Activated naive CD8-positive, alpha-beta T cell (primary cell): ENCODE measurements around the gene ABCG1.

Source experiments
- H3K27ac Mint-ChIP-seq: one replicate; pipeline ENCODE4 v1.8.0; 2021; ENCODE audit warnings: mixed read lengths
- H3K27me3 Mint-ChIP-seq: one replicate; pipeline ENCODE4 v1.8.0; 2021; ENCODE audit warnings: mixed read lengths
- H3K36me3 Mint-ChIP-seq: one replicate; pipeline ENCODE4 v1.8.0; 2021; ENCODE audit warnings: mixed read lengths
- H3K4me1 Mint-ChIP-seq: one replicate; pipeline ENCODE4 v1.8.0; 2021; ENCODE audit warnings: low read depth, mixed read lengths
- H3K4me3 Mint-ChIP-seq: one replicate; pipeline ENCODE4 v1.8.0; 2021; ENCODE audit warnings: mild to moderate bottlenecking, mixed read lengths
- H3K9me3 Mint-ChIP-seq: one replicate; pipeline ENCODE4 v1.8.0; 2021; ENCODE audit warnings: low read depth, mixed read lengths

The ABCG1 gene

GRCh38 chr21:42319376-42319775 is 100.4 kb downstream of the ABCG1 start:
- H3K36me3 Mint-ChIP-seq = no peaks in the 10 kb centered on the region
- H3K4me3 Mint-ChIP-seq = no peak overlapping the region
- peaks cover 2% of the 10 kb centered on the region for H3K27me3 Mint-ChIP-seq
- no peak overlapping the region for H3K27ac Mint-ChIP-seq
- no peaks in the 10 kb centered on the region for H3K9me3 Mint-ChIP-seq
- H3K4me1 Mint-ChIP-seq = peaks cover 2% of the 10 kb centered on the region

GRCh38 chr21:42319851-42320572 is 101.1 kb downstream of the ABCG1 start:
- Mint-ChIP-seq H3K27me3 (peaks cover 2% of the 10 kb centered on the region), H3K9me3 (no peaks in the 10 kb centered on the region), H3K4me3 (no peak overlapping the region), H3K27ac (no peak overlapping the region), H3K4me1 (peaks cover 2% of the 10 kb centered on the region), H3K36me3 (no peaks in the 10 kb centered on the region)

- no peak overlapping the region for H3K4me3 Mint-ChIP-seq
- no peaks in the 10 kb centered on the region for H3K9me3 Mint-ChIP-seq
- H3K36me3 Mint-ChIP-seq = no peaks in the 10 kb centered on the region
- H3K27me3 Mint-ChIP-seq = peaks cover 2% of the 10 kb centered on the region
- peaks cover 2% of the 10 kb centered on the region for H3K4me1 Mint-ChIP-seq
- H3K27ac Mint-ChIP-seq = no peak overlapping the region
Measured at GRCh38 chr21:42320791-42321190, 101.9 kb downstream of the ABCG1 start.

GRCh38 chr21:42321231-42321630 is 102.3 kb downstream of the ABCG1 start:
- peaks cover 2% of the 10 kb centered on the region for H3K27me3 Mint-ChIP-seq

GRCh38 chr21:42321845-42322244 is 102.9 kb downstream of the ABCG1 start:
- H3K27ac Mint-ChIP-seq = no peak overlapping the region
- peaks cover 2% of the 10 kb centered on the region for H3K27me3 Mint-ChIP-seq
- H3K9me3 Mint-ChIP-seq = no peaks in the 10 kb centered on the region
- H3K4me1 Mint-ChIP-seq = peaks cover 2% of the 10 kb centered on the region
- H3K4me3 Mint-ChIP-seq = no peak overlapping the region
- no peaks in the 10 kb centered on the region for H3K36me3 Mint-ChIP-seq

More at GRCh38 chr21:42321231-42321630, 102.3 kb downstream of the ABCG1 start:
- Mint-ChIP-seq H3K9me3 (no peaks in the 10 kb centered on the region), H3K27ac (no peak overlapping the region), H3K36me3 (no peaks in the 10 kb centered on the region), H3K4me3 (no peak overlapping the region), H3K4me1 (peaks cover 2% of the 10 kb centered on the region)

- H3K4me1 Mint-ChIP-seq = no peaks in the 10 kb centered on the region
- H3K4me3 Mint-ChIP-seq = no peak overlapping the region
- H3K9me3 Mint-ChIP-seq = no peaks in the 10 kb centered on the region
- H3K27ac Mint-ChIP-seq = no peak overlapping the region
- H3K36me3 Mint-ChIP-seq = no peaks in the 10 kb centered on the region
- H3K27me3 Mint-ChIP-seq = peaks cover 2% of the 10 kb centered on the region
Measured at GRCh38 chr21:42324896-42325295, 106.0 kb downstream of the ABCG1 start.

- Mint-ChIP-seq H3K4me1 (no peaks in the 10 kb centered on the region), H3K27ac (no peak overlapping the region), H3K36me3 (no peaks in the 10 kb centered on the region), H3K27me3 (no peaks in the 10 kb centered on the region), H3K9me3 (peaks cover 12% of the 10 kb centered on the region), H3K4me3 (no peak overlapping the region)
Measured at GRCh38 chr21:42330380-42331371, 111.7 kb downstream of the ABCG1 start.

- Mint-ChIP-seq H3K27ac (no peak overlapping the region), H3K36me3 (no peaks in the 10 kb centered on the region), H3K4me3 (no peak overlapping the region), H3K4me1 (no peaks in the 10 kb centered on the region), H3K27me3 (no peaks in the 10 kb centered on the region), H3K9me3 (peaks cover 12% of the 10 kb centered on the region)
Measured at GRCh38 chr21:42331660-42332059, 112.7 kb downstream of the ABCG1 start.

- Mint-ChIP-seq H3K4me3 (no peak overlapping the region), H3K27ac (no peak overlapping the region), H3K4me1 (peaks cover 3% of the 10 kb centered on the region), H3K27me3 (no peaks in the 10 kb centered on the region), H3K9me3 (peaks cover 12% of the 10 kb centered on the region), H3K36me3 (no peaks in the 10 kb centered on the region)
Measured at GRCh38 chr21:42332557-42333317, 113.8 kb downstream of the ABCG1 start.

- Mint-ChIP-seq H3K36me3 (no peaks in the 10 kb centered on the region), H3K4me1 (peaks cover 6% of the 10 kb centered on the region), H3K4me3 (no peak overlapping the region), H3K27me3 (no peaks in the 10 kb centered on the region), H3K27ac (no peak overlapping the region), H3K9me3 (peaks cover 7% of the 10 kb centered on the region)
Measured at GRCh38 chr21:42336054-42336453, 117.1 kb downstream of the ABCG1 start.

- H3K9me3 Mint-ChIP-seq = no peaks in the 10 kb centered on the region
- no peaks in the 10 kb centered on the region for H3K36me3 Mint-ChIP-seq
- H3K27me3 Mint-ChIP-seq = no peaks in the 10 kb centered on the region
- no peak overlapping the region for H3K27ac Mint-ChIP-seq
- no peak overlapping the region for H3K4me3 Mint-ChIP-seq
- H3K4me1 Mint-ChIP-seq = peaks cover 6% of the 10 kb centered on the region
Measured at GRCh38 chr21:42337276-42337675, 118.3 kb downstream of the ABCG1 start.

- H3K27ac Mint-ChIP-seq = no peak overlapping the region
- H3K27me3 Mint-ChIP-seq = no peaks in the 10 kb centered on the region
- no peak overlapping the region for H3K4me3 Mint-ChIP-seq
- no peaks in the 10 kb centered on the region for H3K36me3 Mint-ChIP-seq
- no peaks in the 10 kb centered on the region for H3K9me3 Mint-ChIP-seq
- peaks cover 6% of the 10 kb centered on the region for H3K4me1 Mint-ChIP-seq
Measured at GRCh38 chr21:42337830-42338728, 119.1 kb downstream of the ABCG1 start.

- Mint-ChIP-seq H3K36me3 (no peaks in the 10 kb centered on the region), H3K27me3 (no peaks in the 10 kb centered on the region), H3K27ac (no peak overlapping the region), H3K4me3 (no peak overlapping the region), H3K4me1 (peaks cover 6% of the 10 kb centered on the region), H3K9me3 (no peaks in the 10 kb centered on the region)
Measured at GRCh38 chr21:42338729-42339715, 120.1 kb downstream of the ABCG1 start.
